PC-3 (cell line): ENCODE measurements around the gene UTS2B. TPM values are rescaled to one million over a fixed set of nuclear protein-coding genes. Genes with fewer than 3 reads are reported as not detected.
"Not testable (repeated sequence)": the region's sequence is repeated elsewhere in the genome, so short reads cannot be mapped to it uniquely, and the experiment has no call there.

ENCODE experiments used
- ATAC-seq: fragments of 200-7000 bp; cut with Tn5 transposase; 2 replicates; pipeline ENCODE4 v1.9.1; 2020; ENCODE audit warnings: mild to moderate bottlenecking, moderate library complexity
- BruUV-seq: library from RNA; stranded (reverse); fragments of 400-500 nt; replicated peaks from 2 replicates; lab custom pipeline; 2021; lab: Mats Ljungman, UMichigan
- CTCF ChIA-PET: fragments of 300-600 bp; sonication (Branson Sonifier 250); formaldehyde crosslinking; loops from one replicate; lab custom pipeline; 2022; ENCODE audit warnings: antibody characterized with exemption; lab: Charles Lee
- POLR2A ChIA-PET: fragments of 300-600 bp; sonication (Branson Sonifier 250); formaldehyde crosslinking; loops from one replicate; lab custom pipeline; 2022; ENCODE audit warnings: antibody characterized with exemption; ENCODE audit not compliant: unreplicated experiment; lab: Charles Lee
- DNase-seq: peaks from one replicate; pipeline ENCODE4 v3.0.0-alpha.2; 2015
- H2AFZ ChIP-seq: fragments of 300-600 bp; sonication (generic); 2 replicates; pipeline ENCODE4 v1.6.0; 2016; ENCODE audit warnings: antibody characterized with exemption, low read length
- H3F3A ChIP-seq: fragments of 300-600 bp; sonication (generic); one replicate; pipeline ENCODE4 v1.6.0; 2017; ENCODE audit warnings: antibody characterized with exemption, low read length, control low read depth, mild to moderate bottlenecking; ENCODE audit not compliant: unreplicated experiment
- H3K27ac ChIP-seq: fragments of 300-600 bp; sonication (generic); 2 replicates; pipeline ENCODE4 v1.5.1; 2016; ENCODE audit warnings: mild to moderate bottlenecking, low read length
- H3K27me3 ChIP-seq: fragments of 300-600 bp; sonication (generic); 2 replicates; pipeline ENCODE4 v1.6.1; 2016; ENCODE audit warnings: low read length, mixed read lengths
- H3K36me3 ChIP-seq: fragments of 300-600 bp; sonication (generic); 2 replicates; pipeline ENCODE4 v1.6.1; 2016; ENCODE audit warnings: low read depth, mixed run types, low read length, mixed read lengths
- H3K4me1 ChIP-seq: fragments of 300-600 bp; sonication (generic); 2 replicates; pipeline ENCODE4 v1.5.1; 2016; ENCODE audit warnings: low read length; ENCODE audit not compliant: insufficient read depth
- H3K4me2 ChIP-seq: fragments of 300-600 bp; sonication (generic); 2 replicates; pipeline ENCODE4 v1.6.0; 2016; ENCODE audit warnings: low read length
- H3K4me3 ChIP-seq: fragments of 300-600 bp; sonication (generic); 2 replicates; pipeline ENCODE4 v1.5.1; 2016; ENCODE audit warnings: mild to moderate bottlenecking, low read length, mixed read lengths
- H3K79me2 ChIP-seq: fragments of 300-600 bp; sonication (generic); 2 replicates; pipeline ENCODE4 v1.6.1; 2017; ENCODE audit warnings: low read length, mixed read lengths
- H3K9ac ChIP-seq: fragments of 300-600 bp; sonication (generic); 2 replicates; pipeline ENCODE4 v1.6.0; 2016; ENCODE audit warnings: mild to moderate bottlenecking, low read length
- H3K9me2 ChIP-seq: fragments of 300-600 bp; sonication (generic); replicated peaks from 2 replicates; pipeline ENCODE4 v1.6.1; 2016; ENCODE audit warnings: mixed run types, low read length, mixed read lengths
- H3K9me3 ChIP-seq: fragments of 300-600 bp; sonication (generic); 2 replicates; pipeline ENCODE4 v1.6.1; 2016; ENCODE audit warnings: low read length, mixed read lengths
- H4K20me1 ChIP-seq: fragments of 300-600 bp; sonication (generic); 2 replicates; pipeline ENCODE4 v1.6.1; 2016; ENCODE audit warnings: low read length, mixed read lengths
- CTCF ChIP-seq: fragments of 300-600 bp; sonication (generic); conservative IDR thresholded peaks from 2 replicates; pipeline ENCODE4 v1.5.1; 2017; ENCODE audit warnings: antibody characterized with exemption, low read depth, mild to moderate bottlenecking, low read length
- EZH2 ChIP-seq: fragments of 300-600 bp; sonication (generic); IDR thresholded peaks from one replicate; pipeline ENCODE4 v1.6.1; 2017; ENCODE audit warnings: antibody characterized with exemption, mild to moderate bottlenecking, low read length; ENCODE audit not compliant: unreplicated experiment
- EZH2phosphoT487 ChIP-seq: fragments of 300-600 bp; sonication (generic); IDR thresholded peaks from 2 replicates; pipeline ENCODE4 v1.6.1; 2018; ENCODE audit warnings: mild to moderate bottlenecking, antibody characterized with exemption, low read length, borderline replicate concordance
- intact Hi-C: fragments of 100-400 bp; cut with micrococcal nuclease; formaldehyde crosslinking; loops from 2 replicates; pipeline ENCODE4 v1.9.0; 2023
- total RNA-seq: library from RNA; depleted of rRNA; stranded (reverse); fragments of >200 nt; gene quantifications from 2 replicates; pipeline ENCODE4 v1.2.3, GENCODE V29; 2014

Gene UTS2B
- total RNA-seq, 1 experiment from 2014 or later, result not detected

DNA sequence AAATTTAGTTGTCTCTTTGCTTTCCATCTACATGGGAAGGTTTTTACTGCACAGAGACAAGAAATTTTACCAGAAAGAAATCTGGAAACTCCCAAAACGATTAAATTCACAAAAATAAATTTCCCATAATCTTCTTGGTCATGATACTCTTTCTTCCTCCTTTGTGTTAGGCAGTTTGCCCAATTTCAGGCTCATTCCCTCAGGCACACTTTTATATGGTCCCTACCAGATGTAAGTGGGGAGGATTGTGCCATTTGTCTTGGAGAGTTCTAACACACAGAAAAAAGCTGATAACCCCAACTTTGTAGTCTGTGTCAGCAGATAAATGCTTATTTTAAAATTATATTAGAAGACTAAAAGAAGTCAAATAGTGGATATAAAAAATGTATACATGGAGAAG is 50.2 kb downstream of the UTS2B start:
- H3K27ac ChIP-seq, result no peak overlapping the region
- no peaks in the 10 kb centered on the region for H3K79me2 ChIP-seq
- peaks cover 14% of the 10 kb centered on the region for H3K4me1 ChIP-seq
- no peaks in the 10 kb centered on the region for H3F3A ChIP-seq
- H3K36me3 ChIP-seq, result no peaks in the 10 kb centered on the region
- ATAC-seq (no peak), DNase-seq (no peak)
- TF ChIP-seq EZH2 (no peak), EZH2phosphoT487 (no peak), CTCF (no peak)
- intact Hi-C loops, result no loop called here
- H3K27me3 ChIP-seq, result no peaks in the 10 kb centered on the region
- H3K4me2 ChIP-seq, result no peak overlapping the region
- no peaks in the 10 kb centered on the region for H4K20me1 ChIP-seq
- BruUV-seq, result no TSS peak
- ChIA-PET POLR2A (interaction anchor here (0.6 kb wide), 1 partner anchor 9 kb away, joined by 5 read pairs; no protein-coding TSS in a partner anchor), CTCF (no interaction called here)
- H3K9me3 ChIP-seq, result no peaks in the 10 kb centered on the region
- H2AFZ ChIP-seq, result no peak overlapping the region
- H3K4me3 ChIP-seq, result no peak overlapping the region
- H3K9me2 ChIP-seq, result no peaks in the 10 kb centered on the region
- no peak overlapping the region for H3K9ac ChIP-seq

DNA sequence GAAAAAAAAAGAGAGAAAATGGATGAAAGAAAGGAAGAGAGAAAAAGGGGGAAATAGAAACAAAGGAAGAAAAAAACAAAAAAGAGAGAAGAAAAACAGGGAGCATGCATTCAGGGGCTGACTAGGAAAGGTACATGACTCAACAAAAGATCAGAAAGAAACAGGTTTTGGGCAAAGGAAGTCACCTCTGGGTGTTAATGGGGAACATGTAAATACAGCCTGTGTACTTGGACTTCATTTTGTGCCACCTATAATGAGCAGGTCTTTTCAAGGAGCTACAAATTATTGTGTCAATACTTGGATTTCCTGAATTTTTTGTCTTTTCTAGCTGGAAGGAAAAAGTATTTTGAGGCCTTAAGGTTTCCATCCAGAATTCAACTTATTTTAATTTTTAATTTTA is 54.6 kb downstream of the UTS2B start:
- DNase-seq (no peak), ATAC-seq (no peak)
- no peaks in the 10 kb centered on the region for H3K9me2 ChIP-seq
- H2AFZ ChIP-seq, result no peak overlapping the region
- CTCF ChIA-PET, result no interaction called here
- no peaks in the 10 kb centered on the region for H3K9me3 ChIP-seq
- intact Hi-C loops, result no loop called here
- H3K79me2 ChIP-seq, result no peaks in the 10 kb centered on the region
- no peaks in the 10 kb centered on the region for H3F3A ChIP-seq
- TF ChIP-seq EZH2 (no peak), CTCF (no peak), EZH2phosphoT487 (no peak)
- no peaks in the 10 kb centered on the region for H3K4me1 ChIP-seq
- no peak overlapping the region for H3K4me3 ChIP-seq
- no peaks in the 10 kb centered on the region for H4K20me1 ChIP-seq
- H3K4me2 ChIP-seq, result no peak overlapping the region
- H3K36me3 ChIP-seq, result no peaks in the 10 kb centered on the region
- H3K27me3 ChIP-seq, result no peaks in the 10 kb centered on the region
- H3K27ac ChIP-seq, result no peak overlapping the region
- H3K9ac ChIP-seq, result no peak overlapping the region
- POLR2A ChIA-PET, result no interaction called here
- BruUV-seq, result no TSS peak

DNA sequence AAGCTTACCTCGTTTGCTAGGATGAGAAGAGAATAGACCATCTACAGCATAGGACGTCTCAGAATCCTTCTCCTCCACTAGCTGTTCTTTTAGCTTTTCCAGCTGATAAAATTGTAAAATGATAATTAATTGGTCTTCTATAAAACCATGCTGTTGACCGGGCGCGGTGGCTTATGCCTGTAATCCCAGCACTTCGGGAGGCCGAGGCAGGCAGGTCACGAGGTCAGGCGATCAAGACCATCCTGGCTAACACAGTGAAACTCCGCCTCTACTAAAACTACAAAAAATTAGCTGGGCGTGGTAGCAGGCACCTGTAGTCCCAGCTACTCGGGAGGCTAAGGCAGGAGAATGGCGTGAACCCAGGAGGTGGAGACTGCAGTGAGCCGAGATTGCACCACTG is 55.1 kb downstream of the UTS2B start:
- CTCF ChIA-PET, BruUV-seq, H2AFZ ChIP-seq, H3K9ac ChIP-seq, H3K36me3 ChIP-seq, H3K79me2 ChIP-seq, H3K9me3 ChIP-seq, POLR2A ChIA-PET, H3F3A ChIP-seq, H3K27me3 ChIP-seq, H3K9me2 ChIP-seq, H3K4me2 ChIP-seq, H3K4me3 ChIP-seq, intact Hi-C loops, ATAC-seq, H3K27ac ChIP-seq, H3K4me1 ChIP-seq, H4K20me1 ChIP-seq, DNase-seq: not testable (repeated sequence)
